ENCODE results near the gene EPO.
"Not testable (repeated sequence)": the region's sequence is repeated elsewhere in the genome, so short reads cannot be mapped to it uniquely, and the experiment has no call there.

The EPO gene

DNA sequence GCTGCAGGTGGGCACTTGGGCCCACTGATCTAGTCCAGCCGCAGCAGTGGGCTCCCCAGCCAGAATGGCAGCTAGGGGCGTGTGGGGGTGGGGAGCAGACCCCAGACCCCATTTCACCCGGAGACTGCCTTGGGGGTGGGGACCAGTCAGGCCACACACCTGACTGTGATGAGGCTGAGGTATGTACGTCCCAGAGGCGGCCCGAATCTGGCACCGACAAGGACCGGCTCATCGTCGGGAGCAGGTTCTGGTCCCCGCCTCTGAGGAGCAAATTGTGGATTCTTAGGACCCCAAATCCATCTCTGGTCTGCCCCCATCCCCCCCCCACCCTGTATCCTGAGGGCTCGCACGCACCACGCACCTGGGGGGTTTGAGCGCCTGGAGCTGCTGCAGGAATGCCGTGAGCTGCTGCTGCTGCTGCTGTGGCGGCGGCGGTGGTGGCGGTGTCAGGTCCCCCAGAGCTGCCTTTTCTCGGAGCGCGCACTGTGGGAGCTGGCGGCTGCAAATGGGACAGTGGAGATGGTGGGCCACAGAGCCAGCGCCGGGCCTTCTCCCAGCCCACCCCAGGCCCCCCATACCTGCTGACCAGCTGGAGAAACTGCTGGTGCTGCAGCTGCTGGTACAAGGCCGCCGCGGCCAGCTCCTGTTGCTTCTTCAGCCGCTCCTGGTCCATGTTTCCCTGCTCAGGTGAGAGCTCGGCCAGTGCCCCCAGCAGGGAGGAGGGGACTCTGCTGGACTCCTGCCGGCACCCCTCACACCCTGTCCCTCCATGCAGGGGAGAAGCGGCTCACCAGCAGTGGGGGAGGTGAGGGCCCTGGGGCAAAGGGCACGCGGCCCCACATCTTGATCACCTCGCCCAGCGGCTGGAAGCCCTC is 36.4 kb upstream of the EPO start:
- no peak for DNase-seq

DNA sequence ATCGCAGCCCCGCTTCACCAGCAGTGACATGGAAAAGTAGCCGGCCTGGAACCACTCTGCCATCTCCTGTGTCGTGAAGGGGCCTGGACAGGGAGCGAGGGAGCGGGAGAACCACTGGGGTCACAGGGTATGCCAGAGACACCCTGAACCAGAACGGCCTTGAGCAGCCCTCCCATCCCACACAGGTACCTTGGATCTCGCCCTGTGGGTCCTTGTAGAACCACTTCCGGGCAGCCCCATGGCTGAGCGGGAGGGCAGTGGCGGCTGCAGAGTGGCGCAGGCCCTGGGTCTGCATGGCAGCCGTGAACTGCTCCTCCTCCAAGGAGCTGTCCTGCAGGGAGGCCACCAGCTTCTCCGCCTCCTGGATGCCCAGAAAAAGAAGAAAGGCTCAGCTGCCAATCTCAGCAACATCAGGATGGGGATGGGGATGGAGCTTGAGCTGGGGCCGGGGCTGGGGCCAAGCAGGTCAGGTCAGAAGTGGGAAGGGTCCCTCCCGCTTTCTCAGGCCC is 35.7 kb upstream of the EPO start:
- DNase-seq: no peak

DNA sequence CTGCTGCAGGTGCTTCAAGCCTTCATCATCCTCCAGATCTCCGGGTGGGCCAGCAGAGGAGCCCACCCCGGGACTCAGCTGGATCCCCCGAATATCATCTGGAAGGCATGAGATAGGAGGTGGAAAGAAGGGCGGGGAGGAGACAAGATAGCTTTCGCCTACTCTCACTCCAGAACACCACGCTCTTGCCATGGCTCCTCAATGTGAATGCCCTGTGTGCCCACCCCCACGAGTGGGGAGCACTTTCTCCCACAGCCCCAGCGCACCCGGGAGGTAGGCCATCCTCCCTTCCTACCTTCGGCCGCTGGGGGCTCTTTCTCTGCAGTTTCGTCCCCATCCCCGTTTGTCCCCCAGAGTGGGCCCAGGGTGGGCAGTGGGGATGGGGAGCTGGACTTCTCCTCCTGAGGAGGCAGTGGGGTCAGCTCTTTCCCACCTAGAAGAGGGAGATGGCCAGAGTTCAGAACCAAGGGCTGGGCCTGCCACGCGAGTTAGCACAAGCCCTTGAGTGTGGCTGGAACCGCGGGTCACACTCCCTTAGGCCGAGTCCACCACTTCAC is 35.1 kb upstream of the EPO start:
- no peak for DNase-seq

DNA sequence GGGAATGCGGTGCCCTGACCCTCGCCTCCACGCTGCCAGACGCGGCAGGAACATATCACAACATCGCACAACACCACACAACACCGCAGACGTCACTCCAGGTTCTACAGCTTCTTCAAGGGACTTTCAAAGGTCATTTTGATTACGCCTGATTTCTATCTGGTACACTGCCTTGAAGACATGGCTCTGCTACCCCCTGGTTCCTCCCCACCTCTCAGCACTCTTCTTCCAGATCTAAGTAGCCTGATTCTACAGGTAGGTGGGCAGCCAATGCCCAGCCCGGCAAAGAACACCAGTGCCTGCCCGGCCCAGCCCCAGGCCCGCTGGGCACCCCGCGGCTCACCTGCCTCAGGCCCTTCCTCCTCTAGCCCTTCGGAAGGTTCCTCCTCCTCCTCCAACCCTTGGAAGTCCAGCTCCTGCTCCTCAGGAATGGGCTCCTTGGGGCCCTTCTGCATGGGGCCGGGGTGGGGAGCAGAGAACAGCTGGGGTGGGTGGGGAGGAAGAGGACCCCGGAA is 34.6 kb upstream of the EPO start:
- DNase-seq: no peak

GRCh38 chr7:100686201-100686821 is 34.0 kb upstream of the EPO start:
- no peak for DNase-seq

DNA sequence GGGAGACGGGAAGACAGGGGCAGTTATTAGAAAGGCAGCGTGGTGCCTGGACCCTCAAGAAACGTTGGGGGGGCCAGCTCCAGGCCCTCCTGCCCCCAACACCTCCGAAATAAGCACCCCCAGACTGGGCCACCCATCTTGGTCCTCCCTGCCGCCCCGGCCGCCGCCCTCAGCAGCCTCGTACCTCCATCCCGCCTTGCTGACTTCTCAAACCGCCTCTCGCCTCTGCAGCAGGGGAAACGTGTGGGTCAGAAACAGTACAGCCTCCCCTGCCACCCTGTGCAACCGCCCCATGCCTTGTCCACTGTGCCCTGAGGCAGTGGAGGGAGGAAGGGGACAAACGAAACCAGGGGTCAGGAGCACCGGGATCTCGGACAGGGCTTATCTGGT is 33.5 kb upstream of the EPO start:
- no peak for DNase-seq

DNA sequence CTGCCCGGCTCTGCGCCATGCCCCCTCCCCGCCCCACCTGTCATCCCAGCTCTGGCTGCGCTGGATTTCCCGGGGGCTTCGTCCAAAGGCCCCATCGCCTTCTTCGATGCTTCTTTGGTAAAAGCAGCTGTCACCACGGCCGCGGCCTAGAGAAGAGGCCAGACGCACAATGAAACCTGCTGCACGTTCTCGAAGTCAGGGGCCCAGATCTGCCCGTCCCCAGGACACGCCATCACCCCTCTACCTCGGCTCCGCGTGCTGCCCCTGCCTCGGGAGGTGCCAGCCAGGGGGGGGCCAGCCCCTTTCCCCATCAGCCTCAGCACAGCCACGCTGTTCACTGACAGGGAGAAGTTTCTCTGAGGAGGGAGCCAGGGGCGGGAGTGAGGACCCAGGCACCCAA is 33.0 kb upstream of the EPO start:
- no peak for DNase-seq

DNA sequence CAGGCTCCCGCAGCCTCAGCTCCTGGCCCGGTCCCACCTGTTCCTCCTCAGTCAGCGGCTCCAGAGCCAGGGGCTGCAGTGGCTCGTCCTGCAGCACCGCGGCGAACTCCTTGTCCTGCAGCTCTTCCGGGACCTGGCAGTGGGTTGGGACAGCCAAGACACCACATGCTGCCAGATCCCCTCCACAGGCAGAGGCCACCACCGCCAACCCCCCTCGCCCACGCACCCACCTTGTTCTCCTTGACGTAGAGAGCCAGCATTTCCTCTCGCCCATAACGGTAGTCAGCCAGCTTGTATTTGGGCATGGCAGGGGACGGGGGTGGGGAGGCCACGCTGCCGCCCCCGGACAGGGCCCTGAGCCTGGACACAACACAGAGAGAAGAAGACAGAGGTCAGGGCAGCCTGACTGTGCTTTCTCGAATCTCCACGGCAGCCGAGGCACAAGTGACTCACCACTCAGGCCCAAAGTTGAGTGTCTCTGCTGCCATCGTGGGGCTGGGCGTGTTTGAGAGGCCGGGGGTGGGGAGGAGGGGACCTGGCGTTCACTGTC is 32.4 kb upstream of the EPO start:
- no peak for DNase-seq

- no peak for DNase-seq
Observed at GRCh38 chr7:100688326-100688860, 31.9 kb upstream of the EPO start.

DNA sequence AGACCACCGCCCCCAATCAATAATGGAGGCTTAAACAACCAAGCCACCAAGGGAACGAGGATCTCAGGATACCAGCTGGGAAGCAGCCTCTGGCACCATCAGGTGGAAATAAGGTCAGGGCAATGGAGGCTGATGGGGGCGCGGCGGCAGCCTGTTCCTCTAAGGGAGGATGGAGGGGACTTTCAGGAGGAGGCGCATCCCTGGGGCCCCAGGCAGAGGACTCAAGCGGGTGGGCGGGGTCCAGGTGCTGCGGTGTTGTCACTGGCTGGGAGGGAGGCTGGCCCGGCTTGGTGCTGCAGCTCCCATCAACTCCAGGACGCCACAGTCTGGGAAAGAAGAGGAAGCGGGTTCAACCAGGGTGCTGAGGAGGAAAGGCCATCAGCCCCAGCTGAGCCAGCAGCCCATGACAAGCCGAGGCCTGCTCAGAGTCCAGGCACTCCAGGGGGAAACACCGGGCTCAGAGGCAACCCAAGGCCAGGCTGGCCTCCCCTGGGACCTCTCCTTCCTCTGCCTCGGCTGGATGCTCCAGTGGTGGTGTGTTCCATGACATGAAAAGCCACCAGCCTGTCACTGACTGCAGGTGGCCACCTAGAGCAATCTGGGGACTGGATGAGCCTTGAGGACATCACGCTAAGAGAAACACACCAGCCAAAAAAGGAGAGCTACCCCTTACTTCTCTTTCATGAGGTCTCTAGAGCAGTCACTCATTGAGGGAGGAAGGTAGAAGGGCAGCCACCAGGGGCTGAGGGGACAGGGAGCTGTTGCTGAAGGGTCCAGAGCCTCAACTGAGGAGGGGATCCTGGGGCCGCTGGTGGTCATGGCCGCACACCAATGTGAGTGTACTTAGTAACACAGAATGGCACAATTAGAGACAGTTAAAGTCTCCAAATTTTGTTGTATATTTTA is 30.8 kb upstream of the EPO start:
- DNase-seq: no peak

DNA sequence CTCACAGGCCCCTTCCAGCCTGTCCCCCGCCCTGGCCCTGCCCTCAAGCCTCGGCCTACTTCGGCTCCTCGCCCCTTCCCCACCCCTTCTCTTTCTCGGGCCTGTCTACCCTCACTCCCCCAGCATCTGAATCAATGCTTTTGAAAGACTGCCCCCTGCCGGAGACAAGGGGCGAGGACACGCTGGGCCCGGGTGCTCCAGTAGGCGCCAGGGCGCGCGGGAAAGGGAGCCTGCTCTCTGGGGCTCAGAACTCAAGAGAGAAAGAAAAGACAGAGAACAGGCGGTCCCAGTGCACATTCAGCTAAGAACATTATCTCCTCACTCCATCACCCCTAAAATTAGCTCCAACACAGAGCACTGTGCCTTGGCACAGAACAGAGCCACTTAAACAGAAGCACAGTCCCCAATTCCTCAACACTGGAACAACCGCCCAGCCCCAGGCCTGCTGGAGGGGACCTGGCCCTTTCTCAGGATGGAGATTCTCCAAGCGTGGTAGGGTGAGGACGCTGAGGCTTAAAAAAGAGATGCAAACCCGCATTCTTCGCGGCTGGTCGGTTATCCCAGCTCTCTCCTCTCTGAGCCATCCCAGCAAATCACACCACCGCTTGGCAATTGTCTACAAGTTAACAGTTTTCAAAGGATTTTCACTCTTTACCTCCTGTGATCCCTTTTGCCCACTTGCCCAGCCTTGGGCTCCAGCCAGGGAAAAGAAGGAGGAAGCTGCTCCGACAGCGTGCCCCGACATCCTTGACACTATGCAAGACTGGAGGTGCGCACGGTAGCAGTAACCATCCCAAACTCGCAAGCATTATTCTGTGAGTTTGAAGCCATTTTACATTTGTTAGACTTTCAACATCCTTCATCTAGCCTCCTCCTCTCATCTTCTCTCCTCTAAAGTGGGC is 28.3 kb upstream of the EPO start:
- DNase-seq: peak; percentile 66

DNA sequence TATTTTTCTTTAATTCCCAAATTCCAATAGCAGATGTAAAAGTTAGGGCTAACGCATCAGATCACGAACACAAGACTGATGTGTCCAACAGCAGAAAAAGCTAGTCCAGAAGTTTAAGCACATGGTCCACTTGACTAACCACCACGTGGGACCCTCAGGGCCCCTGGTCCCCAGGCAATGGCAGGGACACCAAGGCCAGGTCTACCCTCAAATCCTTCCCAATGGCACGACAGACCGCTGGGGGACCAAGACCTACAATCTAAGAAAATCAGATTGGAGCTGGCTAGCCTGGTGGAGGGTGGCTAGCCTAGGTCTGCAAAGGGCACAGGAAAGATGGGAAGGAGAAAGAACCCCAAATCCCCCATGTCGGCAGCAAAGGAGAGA is 27.7 kb upstream of the EPO start:
- no peak for DNase-seq

GRCh38 chr7:100693312-100694097 is 26.8 kb upstream of the EPO start:
- no peak for DNase-seq

- peak; percentile 62 for DNase-seq
Observed at GRCh38 chr7:100694098-100694745, 26.0 kb upstream of the EPO start, which contains the start of gene GIGYF1. TSS of gene GIGYF1 (minus strand) at chr7:100694250. CDS start at chr7:100688238, 6,012 bp downstream.

- DNase-seq: no peak
Observed at GRCh38 chr7:100696123-100696521, 24.1 kb upstream of the EPO start.

DNA sequence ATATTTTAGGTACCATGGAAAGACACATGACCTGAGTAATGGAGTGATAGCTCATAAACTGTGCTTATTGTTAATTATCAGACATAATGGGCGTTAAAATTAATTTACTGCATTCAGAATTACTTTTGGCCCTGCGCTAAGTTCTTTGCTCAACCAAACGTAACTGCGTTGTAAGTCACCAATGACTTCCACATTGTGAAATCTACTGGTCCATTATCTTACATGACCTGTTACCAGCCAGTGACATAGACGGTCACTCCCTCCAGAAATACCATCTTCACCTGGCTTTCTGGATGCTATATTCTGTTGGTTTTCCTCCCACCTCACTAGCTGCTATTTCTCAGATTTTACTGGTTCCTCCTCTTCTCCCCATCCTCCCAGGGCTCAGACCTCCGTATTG is 21.2 kb upstream of the EPO start:
- no peak for DNase-seq

GRCh38 chr7:100701089-100701488 is 19.2 kb upstream of the EPO start:
- DNase-seq: not testable (repeated sequence)

DNA sequence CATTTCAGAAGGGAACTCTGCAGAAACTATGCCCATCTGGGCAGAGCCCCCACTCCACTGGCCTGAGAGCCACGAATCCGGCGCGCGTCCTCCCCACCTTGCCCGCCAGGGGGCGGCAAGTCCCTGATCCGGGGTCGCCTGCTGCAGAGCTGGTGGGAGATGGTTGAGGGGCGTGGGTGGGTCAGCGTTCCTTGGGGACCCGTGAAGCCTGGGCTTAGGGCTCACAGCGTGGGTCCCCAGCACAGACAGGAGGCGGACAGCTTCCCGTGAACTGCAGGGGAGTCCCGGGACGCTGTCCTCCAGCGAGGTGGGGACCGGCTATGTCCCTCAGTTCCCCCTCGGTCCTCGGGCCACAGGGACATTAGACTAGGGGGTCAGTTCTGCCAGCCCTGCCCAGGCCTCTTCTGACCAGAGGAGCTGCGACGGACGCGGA is 14.9 kb upstream of the EPO start:
- peak; percentile 68 for DNase-seq
